ENCODE measurements around the gene ME2.

Gene ME2

DNA sequence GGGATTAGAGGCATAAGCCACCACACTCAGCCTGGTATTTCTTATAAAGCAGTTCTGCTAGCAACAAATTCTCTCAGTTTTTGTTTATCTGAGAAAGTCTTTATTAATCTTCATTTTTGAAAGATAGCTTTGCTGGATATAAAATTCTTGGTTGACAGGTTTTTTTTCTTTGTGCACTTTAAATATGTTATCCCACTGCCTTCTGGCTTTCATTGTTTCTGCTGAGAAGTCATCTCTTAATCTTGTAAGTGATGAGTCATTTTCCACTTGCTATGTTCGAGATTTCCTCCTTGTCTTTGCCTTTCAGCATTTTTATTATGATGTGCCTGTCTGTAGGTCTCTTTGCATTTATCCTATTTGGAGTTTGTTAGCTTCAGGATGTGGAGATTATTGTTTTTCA is 83.1 kb downstream of the ME2 start:
- H3F3A ChIP-seq (ENCODE audit: low read depth), result no peaks in the 10 kb centered on the region
- H3K4me1 ChIP-seq (ENCODE audit: insufficient read depth, low read length, poor library complexity, severe bottlenecking), result no peaks in the 10 kb centered on the region
- peaks cover 14% of the 10 kb centered on the region; the same call in 1 of the 2 replicates for H3K9me3 ChIP-seq (ENCODE audit: insufficient read depth, low read depth, low read length)
- H3K27me3 ChIP-seq (ENCODE audit: insufficient read depth, low read length, poor library complexity, severe bottlenecking), result no peaks in the 10 kb centered on the region
- H3K79me2 ChIP-seq (ENCODE audit: insufficient read depth, low read length), result no peaks in the 10 kb centered on the region
- no peak overlapping the region for H2AFZ ChIP-seq (ENCODE audit: low read length)
- H3K36me3 ChIP-seq (ENCODE audit: insufficient read depth, low read length), result no peaks in the 10 kb centered on the region
- H3K4me3 ChIP-seq (ENCODE audit: low read length, poor library complexity, severe bottlenecking), result no peak overlapping the region
- H4K20me1 ChIP-seq (ENCODE audit: insufficient read depth, low read length, poor library complexity, severe bottlenecking), result no peaks in the 10 kb centered on the region
- TF ChIP-seq, protein P1, sequence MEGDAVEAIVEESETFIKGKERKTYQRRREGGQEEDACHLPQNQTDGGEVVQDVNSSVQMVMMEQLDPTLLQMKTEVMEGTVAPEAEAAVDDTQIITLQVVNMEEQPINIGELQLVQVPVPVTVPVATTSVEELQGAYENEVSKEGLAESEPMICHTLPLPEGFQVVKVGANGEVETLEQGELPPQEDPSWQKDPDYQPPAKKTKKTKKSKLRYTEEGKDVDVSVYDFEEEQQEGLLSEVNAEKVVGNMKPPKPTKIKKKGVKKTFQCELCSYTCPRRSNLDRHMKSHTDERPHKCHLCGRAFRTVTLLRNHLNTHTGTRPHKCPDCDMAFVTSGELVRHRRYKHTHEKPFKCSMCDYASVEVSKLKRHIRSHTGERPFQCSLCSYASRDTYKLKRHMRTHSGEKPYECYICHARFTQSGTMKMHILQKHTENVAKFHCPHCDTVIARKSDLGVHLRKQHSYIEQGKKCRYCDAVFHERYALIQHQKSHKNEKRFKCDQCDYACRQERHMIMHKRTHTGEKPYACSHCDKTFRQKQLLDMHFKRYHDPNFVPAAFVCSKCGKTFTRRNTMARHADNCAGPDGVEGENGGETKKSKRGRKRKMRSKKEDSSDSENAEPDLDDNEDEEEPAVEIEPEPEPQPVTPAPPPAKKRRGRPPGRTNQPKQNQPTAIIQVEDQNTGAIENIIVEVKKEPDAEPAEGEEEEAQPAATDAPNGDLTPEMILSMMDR (conservative IDR thresholded peaks at IDR 0.05; ENCODE audit: low read length), result no peak
- TF ChIP-seq EZH2phosphoT487 (IDR thresholded peaks at IDR 0.05; ENCODE audit: borderline replicate concordance), result no peak
- no peaks in the 10 kb centered on the region for H3K9me2 ChIP-seq (replicated peaks; ENCODE audit: low read depth, low read length)
- no peak overlapping the region for H3K9ac ChIP-seq (ENCODE audit: low read depth, low read length, poor library complexity, severe bottlenecking)
- H3K4me2 ChIP-seq (ENCODE audit: low read depth, low read length, poor library complexity, severe bottlenecking), result no peak overlapping the region

DNA sequence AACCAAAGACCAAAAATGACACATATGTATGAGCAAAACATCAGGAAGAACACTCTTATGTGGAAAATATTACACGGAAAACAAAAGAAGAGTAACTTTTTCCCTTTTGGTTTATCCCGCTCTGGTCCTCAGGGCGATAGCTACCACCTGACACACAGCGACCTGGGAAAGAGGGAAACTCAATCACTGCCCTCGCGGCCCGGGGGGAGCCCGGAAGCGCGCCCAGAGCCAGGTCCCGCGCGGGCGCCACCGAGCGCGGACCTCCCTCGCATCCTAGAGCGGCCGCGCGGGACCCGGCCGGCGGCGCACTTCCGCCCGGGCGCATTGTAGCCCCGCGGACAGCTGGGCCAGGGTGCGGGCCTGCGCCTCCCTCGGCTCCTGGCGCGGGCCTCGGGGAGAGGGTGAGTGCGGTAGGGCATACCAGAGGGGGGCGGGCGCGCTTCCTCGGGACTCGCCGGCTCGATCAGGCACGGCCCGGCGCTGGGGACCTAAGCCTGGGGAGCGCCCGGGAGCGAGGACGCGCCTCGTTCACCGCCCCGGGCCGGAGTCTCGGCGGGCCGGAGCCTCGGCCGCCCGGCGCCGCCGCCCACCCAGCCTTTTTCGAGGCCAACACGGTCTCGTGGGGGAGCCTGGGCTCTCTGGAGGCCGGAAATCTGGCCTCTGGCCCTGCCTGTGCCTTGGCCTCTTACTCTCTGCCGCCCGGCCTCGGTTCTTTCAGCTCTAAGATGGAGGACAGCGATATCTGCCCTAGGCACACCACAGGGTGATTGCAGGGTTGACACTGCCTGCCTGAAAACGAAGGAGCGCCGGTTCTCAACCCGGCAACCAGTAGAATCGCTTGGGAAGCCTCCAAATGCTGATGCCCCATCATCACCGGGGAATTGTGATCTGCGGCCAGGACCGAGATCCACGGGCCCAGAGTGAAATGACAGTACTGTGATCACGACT is 89.1 kb downstream of the ME2 start, which contains the start of gene ELAC1:
Gene ELAC1, plus strand, starts transcription at position 327 of the 948 bp plus-strand sequence. CDS start 6,365 bp downstream, outside the sequence.
- Histone ChIP-seq H3K9me2 (replicated peaks; ENCODE audit: low read depth, low read length) (no peaks in the 10 kb centered on the region), H3K9ac (ENCODE audit: low read depth, low read length, poor library complexity, severe bottlenecking) (peak within 1 kb of the TSS; percentile 96), H3K4me3 (ENCODE audit: low read length, poor library complexity, severe bottlenecking) (peak within 1 kb of the TSS; percentile 93), H3K9me3 (ENCODE audit: insufficient read depth, low read depth, low read length) (peaks cover 5% of the 10 kb centered on the region; the same call in 1 of the 2 replicates), H3K79me2 (ENCODE audit: insufficient read depth, low read length) (peaks cover 16% of the 10 kb centered on the region), H3K4me2 (ENCODE audit: low read depth, low read length, poor library complexity, severe bottlenecking) (peak within 1 kb of the TSS; percentile 92), H4K20me1 (ENCODE audit: insufficient read depth, low read length, poor library complexity, severe bottlenecking) (no peaks in the 10 kb centered on the region), H3K36me3 (ENCODE audit: insufficient read depth, low read length) (no peaks in the 10 kb centered on the region), H2AFZ (ENCODE audit: low read length) (peak within 1 kb of the TSS; percentile 100), H3K4me1 (ENCODE audit: insufficient read depth, low read length, poor library complexity, severe bottlenecking) (peaks cover 16% of the 10 kb centered on the region), H3K27me3 (ENCODE audit: insufficient read depth, low read length, poor library complexity, severe bottlenecking) (no peaks in the 10 kb centered on the region), H3F3A (ENCODE audit: low read depth) (no peaks in the 10 kb centered on the region)
- TF ChIP-seq EZH2phosphoT487 (IDR thresholded peaks at IDR 0.05; ENCODE audit: borderline replicate concordance), result no peak
- TF ChIP-seq, protein P1 (conservative IDR thresholded peaks at IDR 0.05; ENCODE audit: low read length), result no peak

DNA sequence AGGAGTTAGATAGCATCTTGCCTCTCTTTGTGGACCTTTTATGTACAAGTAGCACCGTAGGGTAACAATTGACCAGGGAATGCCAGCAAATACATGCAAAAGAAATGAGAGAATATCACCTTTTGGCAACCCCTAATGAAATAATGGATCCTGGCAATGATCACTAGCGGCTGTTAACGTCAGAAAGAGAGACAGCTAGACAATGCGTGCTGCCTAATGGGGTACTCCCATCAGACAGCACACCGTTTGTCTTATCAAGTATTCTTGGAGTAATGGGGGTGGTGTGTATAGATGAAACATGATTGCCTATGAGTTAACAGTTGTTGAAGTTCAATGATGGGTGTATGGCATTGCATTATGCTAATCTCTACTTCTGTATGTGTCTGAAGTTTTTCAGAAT is 90.5 kb downstream of the ME2 start:
- Histone ChIP-seq H4K20me1 (ENCODE audit: insufficient read depth, low read length, poor library complexity, severe bottlenecking) (no peaks in the 10 kb centered on the region), H3F3A (ENCODE audit: low read depth) (no peaks in the 10 kb centered on the region), H3K9me2 (replicated peaks; ENCODE audit: low read depth, low read length) (no peaks in the 10 kb centered on the region), H3K79me2 (ENCODE audit: insufficient read depth, low read length) (peaks cover 16% of the 10 kb centered on the region), H2AFZ (ENCODE audit: low read length) (no peak overlapping the region), H3K9ac (ENCODE audit: low read depth, low read length, poor library complexity, severe bottlenecking) (peak overlapping the region; percentile 96), H3K27me3 (ENCODE audit: insufficient read depth, low read length, poor library complexity, severe bottlenecking) (no peaks in the 10 kb centered on the region), H3K4me1 (ENCODE audit: insufficient read depth, low read length, poor library complexity, severe bottlenecking) (peaks cover 16% of the 10 kb centered on the region), H3K9me3 (ENCODE audit: insufficient read depth, low read depth, low read length) (no peaks in the 10 kb centered on the region), H3K36me3 (ENCODE audit: insufficient read depth, low read length) (no peaks in the 10 kb centered on the region), H3K4me2 (ENCODE audit: low read depth, low read length, poor library complexity, severe bottlenecking) (peak overlapping the region; percentile 92), H3K4me3 (ENCODE audit: low read length, poor library complexity, severe bottlenecking) (peak overlapping the region; percentile 93)
- TF ChIP-seq EZH2phosphoT487 (IDR thresholded peaks at IDR 0.05; ENCODE audit: borderline replicate concordance), result no peak
- TF ChIP-seq, protein P1 (conservative IDR thresholded peaks at IDR 0.05; ENCODE audit: low read length), result no peak

Measured in Loucy (cell line).